GM23338 (cell line): Measurements from ENCODE around the gene EEF1G. TPM values are rescaled to one million over a fixed set of nuclear protein-coding genes. Genes with fewer than 3 reads are reported as not detected.

Source experiments
- ATAC-seq: fragments of 200-7000 bp; cut with Tn5 transposase; 3 replicates; pipeline ENCODE4 v1.9.1; 2020
- DNase-seq: peaks from one replicate; pipeline ENCODE4 v3.0.0-alpha.2; 2015; ENCODE audit warnings: low spot score
- H2AFZ ChIP-seq: fragments of 200-600 bp; sonication (generic); 2 replicates; pipeline ENCODE4 v1.8.0; 2016; ENCODE audit warnings: antibody characterized with exemption, mild to moderate bottlenecking, moderate library complexity
- H3F3A ChIP-seq: fragments of 200-600 bp; sonication (generic); replicated peaks from 2 replicates; pipeline ENCODE4 v1.8.0; 2017; ENCODE audit warnings: antibody characterized with exemption, mixed run types, low read depth
- H3K27ac ChIP-seq: fragments of 200-600 bp; sonication (generic); 2 replicates; pipeline ENCODE4 v1.6.1; 2016; ENCODE audit warnings: low read depth
- H3K27me3 ChIP-seq: fragments of 200-600 bp; sonication (generic); 2 replicates; pipeline ENCODE4 v1.8.0; 2016; ENCODE audit warnings: mild to moderate bottlenecking, mixed run types, moderate library complexity; ENCODE audit not compliant: insufficient read depth
- H3K36me3 ChIP-seq: fragments of 200-600 bp; sonication (generic); 2 replicates; pipeline ENCODE4 v1.8.0; 2016; ENCODE audit warnings: mild to moderate bottlenecking; ENCODE audit not compliant: insufficient read depth
- H3K4me1 ChIP-seq: fragments of 200-600 bp; sonication (generic); 2 replicates; pipeline ENCODE4 v1.8.0; 2016; ENCODE audit warnings: mild to moderate bottlenecking, moderate library complexity; ENCODE audit not compliant: insufficient read depth
- H3K4me2 ChIP-seq: fragments of 200-600 bp; sonication (generic); 2 replicates; pipeline ENCODE4 v1.7.1; 2017; ENCODE audit warnings: mixed run types
- H3K4me3 ChIP-seq: fragments of 200-600 bp; sonication (generic); 2 replicates; pipeline ENCODE4 v1.6.1; 2016; ENCODE audit warnings: mixed run types
- H3K79me2 ChIP-seq: fragments of 200-600 bp; sonication (generic); replicated peaks from 2 replicates; pipeline ENCODE4 v1.8.0; 2017; ENCODE audit warnings: mild to moderate bottlenecking; ENCODE audit not compliant: insufficient read depth
- H3K9me2 ChIP-seq: fragments of 200-600 bp; sonication (generic); 2 replicates; pipeline ENCODE4 v1.8.0; 2017; ENCODE audit not compliant: insufficient read depth
- H4K20me1 ChIP-seq: fragments of 200-600 bp; sonication (generic); replicated peaks from 2 replicates; pipeline ENCODE4 v1.8.0; 2017; ENCODE audit warnings: mild to moderate bottlenecking; ENCODE audit not compliant: insufficient read depth
- H3K27ac Mint-ChIP-seq: 2 replicates; pipeline ENCODE4 v1.8.0; 2020; ENCODE audit warnings: inconsistent platforms, mild to moderate bottlenecking, moderate library complexity, mixed read lengths
- H3K27me3 Mint-ChIP-seq: 3 replicates; pipeline ENCODE4 v1.8.0; 2022; ENCODE audit warnings: low read depth, mild to moderate bottlenecking, moderate library complexity, mixed read lengths, inconsistent platforms; ENCODE audit not compliant: insufficient read depth, poor library complexity
- H3K36me3 Mint-ChIP-seq: 3 replicates; pipeline ENCODE4 v1.8.0; 2021; ENCODE audit warnings: low read depth, mild to moderate bottlenecking, inconsistent platforms, moderate library complexity, mixed read lengths
- H3K4me1 Mint-ChIP-seq: 3 replicates; pipeline ENCODE4 v1.8.0; 2020; ENCODE audit warnings: mild to moderate bottlenecking, inconsistent platforms, mixed read lengths
- H3K4me3 Mint-ChIP-seq: 3 replicates; pipeline ENCODE4 v1.8.0; 2021; ENCODE audit warnings: moderate library complexity, mild to moderate bottlenecking, inconsistent platforms, mixed read lengths
- H3K9me3 Mint-ChIP-seq: 3 replicates; pipeline ENCODE4 v1.8.0; 2020; ENCODE audit warnings: moderate library complexity, mild to moderate bottlenecking, inconsistent platforms, mixed read lengths
- CREB1 ChIP-seq: fragments of 250-450 bp; sonication (Bioruptor Pico); IDR thresholded peaks from 2 replicates; pipeline ENCODE4 v1.5.0; 2020; ENCODE audit warnings: low read depth, mild to moderate bottlenecking, moderate library complexity
- EZH2phosphoT487 ChIP-seq: fragments of 200-600 bp; sonication (generic); IDR thresholded peaks from one replicate; pipeline ENCODE4 v1.8.1; 2018; ENCODE audit warnings: antibody characterized with exemption; ENCODE audit not compliant: unreplicated experiment
- JUNB ChIP-seq: IDR thresholded peaks from one replicate; pipeline ENCODE4 v1.6.1; 2016; ENCODE audit warnings: antibody characterized with exemption; ENCODE audit not compliant: unreplicated experiment
- NANOG ChIP-seq: IDR thresholded peaks from 2 replicates; pipeline ENCODE4 v1.6.1; 2016; ENCODE audit warnings: antibody characterized with exemption, borderline replicate concordance
- POLR2AphosphoS5 ChIP-seq: IDR thresholded peaks from 2 replicates; pipeline ENCODE4 v1.6.1; 2016; ENCODE audit warnings: antibody characterized with exemption, low read depth
- STAT1 ChIP-seq: IDR thresholded peaks from one replicate; pipeline ENCODE4 v1.6.1; 2016; ENCODE audit warnings: antibody characterized with exemption; ENCODE audit not compliant: unreplicated experiment
- ZNF114 ChIP-seq: fragments of 250-450 bp; sonication (Bioruptor Pico); IDR thresholded peaks from 2 replicates; pipeline ENCODE4 v1.5.0; 2020; ENCODE audit warnings: mild to moderate bottlenecking, moderate library complexity
- polyA plus RNA-seq: library from polyadenylated mRNA; unstranded; fragments of >200 nt; fragmentation: Nextera tagmentation; extraction: Ambion mirVana; gene quantifications from 2 replicates; pipeline ENCODE4 v1.2.1, GENCODE V29; 2016
- total RNA-seq: library from RNA; depleted of rRNA; stranded (reverse); fragments of >200 nt; shearing (Covaris generic); gene quantifications from 2 replicates; pipeline ENCODE4 v1.2.3, GENCODE V29; 2014
- TF ChIP-seq, protein P1 (sequence below): IDR thresholded peaks from one replicate; pipeline ENCODE4 v1.6.1; 2018; ENCODE audit warnings: antibody characterized with exemption; ENCODE audit not compliant: unreplicated experiment
- TF ChIP-seq, protein P2 (sequence below), 2 experiments: fragments of 200-600 bp in 1 of 2; sonication (generic) in 1 of 2; conservative IDR thresholded peaks; 2 replicates each; pipeline versions ENCODE4 v1.5.1 to v1.6.1; 2016 to 2017; ENCODE audit warnings: antibody characterized with exemption in 2 of 2, low read depth in 2 of 2, mild to moderate bottlenecking in 2 of 2, moderate library complexity in 1 of 2
- TF ChIP-seq, protein P3 (sequence below): IDR thresholded peaks from 2 replicates; pipeline ENCODE4 v1.6.1; 2016; ENCODE audit warnings: antibody characterized with exemption

The EEF1G gene
- total and polyA plus RNA-seq, 2 experiments from 2014 or later, result 696 to 1,316 TPM

DNA sequence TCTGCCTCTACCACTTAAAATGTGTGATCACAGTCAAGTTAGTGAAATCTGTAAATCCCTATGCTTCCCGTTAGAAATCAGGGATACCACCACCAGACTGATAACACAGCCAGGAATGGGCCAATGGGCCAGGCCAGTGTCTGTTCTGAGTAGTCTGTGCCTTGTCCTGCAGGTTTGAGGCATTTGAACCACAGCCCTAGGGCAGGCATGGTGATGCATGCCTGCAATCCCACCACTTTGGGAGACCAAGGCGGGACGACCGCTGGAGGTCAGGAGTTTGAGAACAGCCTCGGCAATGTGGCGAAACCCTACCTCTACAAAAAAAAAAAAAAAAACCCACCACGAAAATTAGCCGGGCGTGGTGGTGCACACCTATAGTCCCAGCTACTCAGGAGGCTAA, 15.0 kb downstream of the EEF1G start (continued):
- TF ChIP-seq, protein P1, sequence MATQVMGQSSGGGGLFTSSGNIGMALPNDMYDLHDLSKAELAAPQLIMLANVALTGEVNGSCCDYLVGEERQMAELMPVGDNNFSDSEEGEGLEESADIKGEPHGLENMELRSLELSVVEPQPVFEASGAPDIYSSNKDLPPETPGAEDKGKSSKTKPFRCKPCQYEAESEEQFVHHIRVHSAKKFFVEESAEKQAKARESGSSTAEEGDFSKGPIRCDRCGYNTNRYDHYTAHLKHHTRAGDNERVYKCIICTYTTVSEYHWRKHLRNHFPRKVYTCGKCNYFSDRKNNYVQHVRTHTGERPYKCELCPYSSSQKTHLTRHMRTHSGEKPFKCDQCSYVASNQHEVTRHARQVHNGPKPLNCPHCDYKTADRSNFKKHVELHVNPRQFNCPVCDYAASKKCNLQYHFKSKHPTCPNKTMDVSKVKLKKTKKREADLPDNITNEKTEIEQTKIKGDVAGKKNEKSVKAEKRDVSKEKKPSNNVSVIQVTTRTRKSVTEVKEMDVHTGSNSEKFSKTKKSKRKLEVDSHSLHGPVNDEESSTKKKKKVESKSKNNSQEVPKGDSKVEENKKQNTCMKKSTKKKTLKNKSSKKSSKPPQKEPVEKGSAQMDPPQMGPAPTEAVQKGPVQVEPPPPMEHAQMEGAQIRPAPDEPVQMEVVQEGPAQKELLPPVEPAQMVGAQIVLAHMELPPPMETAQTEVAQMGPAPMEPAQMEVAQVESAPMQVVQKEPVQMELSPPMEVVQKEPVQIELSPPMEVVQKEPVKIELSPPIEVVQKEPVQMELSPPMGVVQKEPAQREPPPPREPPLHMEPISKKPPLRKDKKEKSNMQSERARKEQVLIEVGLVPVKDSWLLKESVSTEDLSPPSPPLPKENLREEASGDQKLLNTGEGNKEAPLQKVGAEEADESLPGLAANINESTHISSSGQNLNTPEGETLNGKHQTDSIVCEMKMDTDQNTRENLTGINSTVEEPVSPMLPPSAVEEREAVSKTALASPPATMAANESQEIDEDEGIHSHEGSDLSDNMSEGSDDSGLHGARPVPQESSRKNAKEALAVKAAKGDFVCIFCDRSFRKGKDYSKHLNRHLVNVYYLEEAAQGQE, result no peak
- TF ChIP-seq ZNF114 (CRISPR knock-in tag) (no peak), EZH2phosphoT487 (no peak), STAT1 (no peak), JUNB (no peak), CREB1 (CRISPR knock-in tag) (no peak)
- TF ChIP-seq, protein P2, sequence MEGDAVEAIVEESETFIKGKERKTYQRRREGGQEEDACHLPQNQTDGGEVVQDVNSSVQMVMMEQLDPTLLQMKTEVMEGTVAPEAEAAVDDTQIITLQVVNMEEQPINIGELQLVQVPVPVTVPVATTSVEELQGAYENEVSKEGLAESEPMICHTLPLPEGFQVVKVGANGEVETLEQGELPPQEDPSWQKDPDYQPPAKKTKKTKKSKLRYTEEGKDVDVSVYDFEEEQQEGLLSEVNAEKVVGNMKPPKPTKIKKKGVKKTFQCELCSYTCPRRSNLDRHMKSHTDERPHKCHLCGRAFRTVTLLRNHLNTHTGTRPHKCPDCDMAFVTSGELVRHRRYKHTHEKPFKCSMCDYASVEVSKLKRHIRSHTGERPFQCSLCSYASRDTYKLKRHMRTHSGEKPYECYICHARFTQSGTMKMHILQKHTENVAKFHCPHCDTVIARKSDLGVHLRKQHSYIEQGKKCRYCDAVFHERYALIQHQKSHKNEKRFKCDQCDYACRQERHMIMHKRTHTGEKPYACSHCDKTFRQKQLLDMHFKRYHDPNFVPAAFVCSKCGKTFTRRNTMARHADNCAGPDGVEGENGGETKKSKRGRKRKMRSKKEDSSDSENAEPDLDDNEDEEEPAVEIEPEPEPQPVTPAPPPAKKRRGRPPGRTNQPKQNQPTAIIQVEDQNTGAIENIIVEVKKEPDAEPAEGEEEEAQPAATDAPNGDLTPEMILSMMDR (conservative IDR thresholded peaks at IDR 0.05; ENCODE audit: low read depth in 2 of 2), result no peak
- TF ChIP-seq, protein P3, sequence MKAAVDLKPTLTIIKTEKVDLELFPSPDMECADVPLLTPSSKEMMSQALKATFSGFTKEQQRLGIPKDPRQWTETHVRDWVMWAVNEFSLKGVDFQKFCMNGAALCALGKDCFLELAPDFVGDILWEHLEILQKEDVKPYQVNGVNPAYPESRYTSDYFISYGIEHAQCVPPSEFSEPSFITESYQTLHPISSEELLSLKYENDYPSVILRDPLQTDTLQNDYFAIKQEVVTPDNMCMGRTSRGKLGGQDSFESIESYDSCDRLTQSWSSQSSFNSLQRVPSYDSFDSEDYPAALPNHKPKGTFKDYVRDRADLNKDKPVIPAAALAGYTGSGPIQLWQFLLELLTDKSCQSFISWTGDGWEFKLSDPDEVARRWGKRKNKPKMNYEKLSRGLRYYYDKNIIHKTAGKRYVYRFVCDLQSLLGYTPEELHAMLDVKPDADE, result no peak

DNA sequence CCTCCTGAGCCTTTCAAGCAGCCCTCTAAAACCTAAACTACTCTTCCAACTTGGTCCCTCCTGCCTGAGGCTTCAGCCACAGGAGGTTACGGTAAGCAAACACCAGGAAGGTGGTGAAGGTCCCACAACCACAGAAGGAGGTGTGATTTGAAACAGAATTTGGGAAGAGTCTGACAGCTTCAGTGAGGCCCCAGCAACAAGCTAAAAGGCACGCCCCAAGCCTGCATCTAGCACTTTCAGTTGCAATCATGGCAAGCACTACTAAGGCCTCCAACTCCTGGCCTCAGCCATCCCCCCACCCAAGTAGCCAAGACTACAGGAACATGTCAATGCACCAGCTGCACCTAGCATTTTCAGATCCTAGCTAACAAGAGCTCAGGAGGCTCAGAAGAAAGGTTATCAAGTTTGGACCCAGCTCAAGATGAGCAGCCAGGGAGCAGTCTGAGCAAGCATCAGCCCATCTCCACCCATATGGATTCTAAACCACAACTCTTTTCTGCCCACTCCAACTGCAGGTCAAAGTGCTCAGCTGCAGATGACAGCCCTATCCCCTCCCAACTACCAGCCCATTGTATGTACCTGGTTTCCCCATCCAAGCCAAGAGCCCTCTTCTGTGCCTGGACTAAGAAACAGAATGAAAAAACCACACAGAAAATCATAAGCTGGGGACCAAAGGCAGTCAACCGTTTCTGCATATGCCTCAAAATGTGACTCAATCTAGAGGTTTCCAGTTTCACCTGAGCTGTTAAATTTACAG, 16.6 kb downstream of the EEF1G start:
- no peaks in the 10 kb centered on the region for H3K9me2 ChIP-seq
- H3K4me3 ChIP-seq, result no peak overlapping the region
- H3K36me3 Mint-ChIP-seq, result peaks cover 64% of the 10 kb centered on the region
- H2AFZ ChIP-seq, result no peak overlapping the region
- peaks cover 71% of the 10 kb centered on the region for H3K4me1 Mint-ChIP-seq
- peaks cover 66% of the 10 kb centered on the region for H3K4me1 ChIP-seq
- H3K4me3 Mint-ChIP-seq, result peak overlapping the region; percentile 24; the same call in 1 of the 3 replicates
- H3K36me3 ChIP-seq, result peaks cover 29% of the 10 kb centered on the region
- peaks cover 39% of the 10 kb centered on the region for H4K20me1 ChIP-seq
- H3K27ac ChIP-seq, result peak overlapping the region; percentile 88
- H3K27me3 Mint-ChIP-seq, result peaks cover 36% of the 10 kb centered on the region
- DNase-seq (no peak), ATAC-seq (no peak)
- H3K9me3 Mint-ChIP-seq, result no peaks in the 10 kb centered on the region; the same call in 2 of the 3 replicates
- peak overlapping the region; percentile 50; the same call in 1 of the 2 replicates for H3K4me2 ChIP-seq
- H3F3A ChIP-seq, result peaks cover 64% of the 10 kb centered on the region
- H3K27me3 ChIP-seq, result no peaks in the 10 kb centered on the region
- peak overlapping the region; percentile 96 for H3K27ac Mint-ChIP-seq
- peaks cover 25% of the 10 kb centered on the region for H3K79me2 ChIP-seq
- no peak for TF ChIP-seq NANOG
- no peak for TF ChIP-seq EZH2phosphoT487
- TF ChIP-seq, protein P2 (conservative IDR thresholded peaks at IDR 0.05; ENCODE audit: low read depth in 2 of 2), result no peak
- TF ChIP-seq, protein P1, result no peak
- TF ChIP-seq POLR2AphosphoS5, result no peak
- TF ChIP-seq ZNF114 (CRISPR knock-in tag), result no peak
